CD14-positive monocyte (primary cell): Measurements from ENCODE around the gene RMDN3. TPM values are rescaled to one million over a fixed set of nuclear protein-coding genes. Genes with fewer than 3 reads are reported as not detected.

Experiments
- DNase-seq, 3 donors: peaks; one replicate each; pipeline ENCODE4 v3.0.0-alpha.2; 2011 to 2022
- H2AFZ ChIP-seq: 2 replicates; pipeline ENCODE4 v1.6.0; 2012; ENCODE audit warnings: mild to moderate bottlenecking, low read depth, low read length, inconsistent platforms; ENCODE audit not compliant: insufficient read depth, poor library complexity, severe bottlenecking
- H3K27ac ChIP-seq, 2 donors: 1 replicate in 1 of 2; 2 replicates in 1 of 2; pipeline ENCODE4 v1.5.1; 2012 to 2013; ENCODE audit warnings: low read length in 2 of 2, control low read depth in 1 of 2, inconsistent platforms in 1 of 2, low read depth in 1 of 2, mild to moderate bottlenecking in 1 of 2
- H3K27me3 ChIP-seq, 2 donors: one replicate each; pipeline versions ENCODE4 v1.6.0 to v1.6.1; 2011 to 2013; ENCODE audit warnings: low read length in 2 of 2; ENCODE audit not compliant: control insufficient read depth in 2 of 2, insufficient read depth in 2 of 2
- H3K36me3 ChIP-seq, 2 donors: replicated peaks in 1 of 2; 1 replicate in 1 of 2; 2 replicates in 1 of 2; pipeline versions ENCODE4 v1.5.1 to v1.6.1; 2012 to 2013; ENCODE audit warnings: low read length in 2 of 2, control low read depth in 1 of 2, inconsistent platforms in 1 of 2, mild to moderate bottlenecking in 1 of 2; ENCODE audit not compliant: insufficient read depth in 2 of 2, control insufficient read depth in 1 of 2
- H3K4me1 ChIP-seq, 2 donors: 1 replicate in 1 of 2; 2 replicates in 1 of 2; pipeline versions ENCODE4 v1.5.1 to v1.6.1; 2012 to 2013; ENCODE audit warnings: low read length in 2 of 2, control low read depth in 1 of 2, inconsistent platforms in 1 of 2, mild to moderate bottlenecking in 1 of 2, moderate library complexity in 1 of 2; ENCODE audit not compliant: insufficient read depth in 2 of 2, control insufficient read depth in 1 of 2
- H3K4me2 ChIP-seq: replicated peaks from 2 replicates; pipeline ENCODE3; 2012; ENCODE audit warnings: low read length, moderate library complexity, mild to moderate bottlenecking; ENCODE audit not compliant: poor library complexity, severe bottlenecking; ENCODE audit errors: extremely low read depth
- H3K4me3 ChIP-seq, 3 experiments: fragments of 200-600 bp in 1 of 3; sonication (generic) in 1 of 3; replicated peaks in 1 of 3; 1 replicate in 2 of 3; 2 replicates in 1 of 3; pipeline ENCODE4 v1.5.1; 2011 to 2013; ENCODE audit warnings: low read length in 3 of 3, mild to moderate bottlenecking in 3 of 3, control low read depth in 2 of 3, low read depth in 2 of 3, inconsistent platforms in 1 of 3, moderate library complexity in 1 of 3
- H3K79me2 ChIP-seq: 2 replicates; pipeline ENCODE4 v1.6.0; 2012; ENCODE audit warnings: mild to moderate bottlenecking, control low read depth, inconsistent platforms, low read length, moderate library complexity; ENCODE audit not compliant: insufficient read depth
- H3K9ac ChIP-seq: 2 replicates; pipeline ENCODE4 v1.6.0; 2017; ENCODE audit warnings: low read length, mild to moderate bottlenecking; ENCODE audit not compliant: insufficient read depth, poor library complexity, severe bottlenecking
- H3K9me3 ChIP-seq, 2 donors: replicated peaks in 1 of 2; 1 replicate in 1 of 2; 2 replicates in 1 of 2; pipeline versions ENCODE4 v1.5.1 to v1.6.1; 2012 to 2013; ENCODE audit warnings: low read length in 2 of 2, control low read depth in 1 of 2; ENCODE audit not compliant: control insufficient read depth in 1 of 2, insufficient read depth in 1 of 2
- H4K20me1 ChIP-seq: 2 replicates; pipeline ENCODE4 v1.6.0; 2012; ENCODE audit warnings: mild to moderate bottlenecking, low read length, control low read depth, moderate library complexity; ENCODE audit not compliant: insufficient read depth
- H3K27ac Mint-ChIP-seq, 7 donors: one replicate each; pipeline ENCODE4 v1.8.0; 2020; ENCODE audit warnings: mild to moderate bottlenecking in 7 of 7, mixed read lengths in 7 of 7, moderate library complexity in 6 of 7, inconsistent platforms in 2 of 7
- H3K27me3 Mint-ChIP-seq, 3 donors: one replicate each; pipeline ENCODE4 v1.8.0; 2021 to 2022; ENCODE audit warnings: low read depth in 3 of 3, mild to moderate bottlenecking in 3 of 3, mixed read lengths in 3 of 3, moderate library complexity in 3 of 3, inconsistent platforms in 1 of 3
- H3K36me3 Mint-ChIP-seq, 2 donors: one replicate each; pipeline ENCODE4 v1.8.0; 2020; ENCODE audit warnings: mixed read lengths in 2 of 2, inconsistent platforms in 1 of 2, mild to moderate bottlenecking in 1 of 2
- H3K4me1 Mint-ChIP-seq: one replicate; pipeline ENCODE4 v1.8.0; 2020; ENCODE audit warnings: mild to moderate bottlenecking, mixed read lengths
- H3K4me3 Mint-ChIP-seq, 2 donors: one replicate each; pipeline ENCODE4 v1.8.0; 2020; ENCODE audit warnings: mild to moderate bottlenecking in 2 of 2, mixed read lengths in 2 of 2, moderate library complexity in 1 of 2
- H3K9me3 Mint-ChIP-seq, 7 donors: one replicate each; pipeline ENCODE4 v1.8.0; 2020 to 2022; ENCODE audit warnings: mixed read lengths in 7 of 7, mild to moderate bottlenecking in 6 of 7, moderate library complexity in 6 of 7, inconsistent platforms in 2 of 7
- WGBS: methylation state at CpG from one replicate; pipeline ENCODE4 v1.1.5; 2013; ENCODE audit warnings: missing lambda C conversion rate; ENCODE audit not compliant: insufficient coverage; 5-methylcytosine and 5-hydroxymethylcytosine counted together
- intact Hi-C, 2 donors: fragments of 100-400 bp; cut with micrococcal nuclease; formaldehyde crosslinking; loops; one replicate each; pipeline versions ENCODE4 v1.15.0 to v1.15.1; 2023
- polyA plus RNA-seq, 3 donors: library from polyadenylated mRNA; depleted of rRNA in 1 of 3; unstranded in 2 of 3; stranded (reverse) in 1 of 3; fragments of 300-500 nt in 2 of 3; fragments of >200 nt in 1 of 3; fragmentation: Illumina TruSeq in 2 of 3; gene quantifications; 1 replicate in 2 of 3; 2 replicates in 1 of 3; pipeline ENCODE4 v1.2.3, GENCODE V29; 2012 to 2021
- TF ChIP-seq, protein P1 (sequence below): fragments of 200-600 bp; IDR thresholded peaks from one replicate; pipeline ENCODE4 v1.8.0; 2022; ENCODE audit warnings: antibody characterized with exemption, mild to moderate bottlenecking

The RMDN3 gene
- polyA plus RNA-seq, 3 donors = 9.8 to 13.5 (median 13.2) TPM

DNA sequence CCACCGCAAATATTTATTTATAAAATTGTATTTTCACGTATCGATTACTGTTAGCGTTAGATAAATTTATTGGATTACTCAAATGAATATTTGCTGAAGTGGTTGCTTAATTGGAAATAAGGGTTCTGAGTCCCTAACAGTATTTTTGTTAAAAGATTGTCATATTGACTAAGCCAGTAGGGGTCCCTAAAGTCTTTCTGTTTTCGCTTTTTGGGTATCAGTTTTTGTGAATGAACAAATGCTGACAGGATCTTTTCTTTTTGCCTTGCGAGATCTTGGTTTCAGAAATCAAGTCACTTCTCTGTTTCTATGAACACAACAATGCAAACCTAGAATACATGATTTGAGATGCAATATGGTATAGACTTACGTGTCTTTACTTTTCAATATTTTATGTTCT lies 53.0 kb downstream of the RMDN3 start:
- Histone ChIP-seq H3K27me3 (no peaks in the 10 kb centered on the region), H3K4me1 (no peaks in the 10 kb centered on the region), H3K9me3 (no peaks in the 10 kb centered on the region), H3K4me2 (no peak overlapping the region), H3K79me2 (peaks cover 18% of the 10 kb centered on the region), H3K27ac (no peak overlapping the region), H4K20me1 (no peaks in the 10 kb centered on the region), H3K9ac (no peak overlapping the region), H3K36me3 (peaks cover 7 to 50% of the 10 kb centered on the region in 2 donors), H3K4me3 (no peak overlapping the region), H2AFZ (no peak overlapping the region)
- intact Hi-C loops = no loop called here
- no peak overlapping the region for H3K27ac Mint-ChIP-seq
- H3K4me3 Mint-ChIP-seq = no peak overlapping the region
- no peaks in the 10 kb centered on the region for H3K27me3 Mint-ChIP-seq
- TF ChIP-seq, protein P1, sequence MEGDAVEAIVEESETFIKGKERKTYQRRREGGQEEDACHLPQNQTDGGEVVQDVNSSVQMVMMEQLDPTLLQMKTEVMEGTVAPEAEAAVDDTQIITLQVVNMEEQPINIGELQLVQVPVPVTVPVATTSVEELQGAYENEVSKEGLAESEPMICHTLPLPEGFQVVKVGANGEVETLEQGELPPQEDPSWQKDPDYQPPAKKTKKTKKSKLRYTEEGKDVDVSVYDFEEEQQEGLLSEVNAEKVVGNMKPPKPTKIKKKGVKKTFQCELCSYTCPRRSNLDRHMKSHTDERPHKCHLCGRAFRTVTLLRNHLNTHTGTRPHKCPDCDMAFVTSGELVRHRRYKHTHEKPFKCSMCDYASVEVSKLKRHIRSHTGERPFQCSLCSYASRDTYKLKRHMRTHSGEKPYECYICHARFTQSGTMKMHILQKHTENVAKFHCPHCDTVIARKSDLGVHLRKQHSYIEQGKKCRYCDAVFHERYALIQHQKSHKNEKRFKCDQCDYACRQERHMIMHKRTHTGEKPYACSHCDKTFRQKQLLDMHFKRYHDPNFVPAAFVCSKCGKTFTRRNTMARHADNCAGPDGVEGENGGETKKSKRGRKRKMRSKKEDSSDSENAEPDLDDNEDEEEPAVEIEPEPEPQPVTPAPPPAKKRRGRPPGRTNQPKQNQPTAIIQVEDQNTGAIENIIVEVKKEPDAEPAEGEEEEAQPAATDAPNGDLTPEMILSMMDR = no peak
- H3K36me3 Mint-ChIP-seq = peaks cover 26 to 62% of the 10 kb centered on the region in 2 donors
- WGBS = 95% methylated on average over 3 of the region's 7 CpGs
- H3K4me1 Mint-ChIP-seq = peaks cover 2% of the 10 kb centered on the region
- DNase-seq = no peak
- peaks cover 0 to 2% (median 0%) of the 10 kb centered on the region in 7 donors for H3K9me3 Mint-ChIP-seq

GRCh38 chr15:40697916-40698315 lies 57.1 kb downstream of the RMDN3 start:
- no peaks in the 10 kb centered on the region for H3K9me3 Mint-ChIP-seq
- Histone ChIP-seq H3K27me3 (no peaks in the 10 kb centered on the region), H3K9ac (no peak overlapping the region), H4K20me1 (no peaks in the 10 kb centered on the region), H3K4me2 (no peak overlapping the region), H3K27ac (no peak overlapping the region), H3K4me1 (peaks cover 16 to 21% of the 10 kb centered on the region in 2 donors), H3K79me2 (peaks cover 45% of the 10 kb centered on the region), H2AFZ (no peak overlapping the region), H3K9me3 (no peaks in the 10 kb centered on the region), H3K4me3 (no peak overlapping the region), H3K36me3 (peaks cover 7 to 26% of the 10 kb centered on the region in 2 donors)
- no peak for DNase-seq
- TF ChIP-seq, protein P1 = no peak
- H3K4me3 Mint-ChIP-seq = no peak overlapping the region
- peaks cover 30% of the 10 kb centered on the region for H3K4me1 Mint-ChIP-seq
- H3K36me3 Mint-ChIP-seq = peaks cover 12 to 35% of the 10 kb centered on the region in 2 donors
- peak overlapping the region in 4 of 7 donors; percentile 12 to 46 (median 22) for H3K27ac Mint-ChIP-seq
- H3K27me3 Mint-ChIP-seq = no peaks in the 10 kb centered on the region
- 100% methylated on average over 5 of the region's 7 CpGs for WGBS
- intact Hi-C loops = loop anchor here (5.0 to 10.0 kb wide), 7 partner anchors 59 to 197 kb away; partner anchors contain the start of genes C15orf62 (in 1 of the 2), CCDC32 (in 1 of the 2), DNAJC17 (in 1 of the 2) and GCHFR (in 1 of the 2)
